GDM1 (cell line): Measurements from ENCODE around the gene NOTCH1.
"Not testable (repeated sequence)": the region's sequence is repeated elsewhere in the genome, so short reads cannot be mapped to it uniquely, and the experiment has no call there.

Experiments
- DNase-seq: peaks from one replicate; lab custom pipeline; 2025; lab: John Stamatoyannopoulos, UW

Gene NOTCH1

DNA sequence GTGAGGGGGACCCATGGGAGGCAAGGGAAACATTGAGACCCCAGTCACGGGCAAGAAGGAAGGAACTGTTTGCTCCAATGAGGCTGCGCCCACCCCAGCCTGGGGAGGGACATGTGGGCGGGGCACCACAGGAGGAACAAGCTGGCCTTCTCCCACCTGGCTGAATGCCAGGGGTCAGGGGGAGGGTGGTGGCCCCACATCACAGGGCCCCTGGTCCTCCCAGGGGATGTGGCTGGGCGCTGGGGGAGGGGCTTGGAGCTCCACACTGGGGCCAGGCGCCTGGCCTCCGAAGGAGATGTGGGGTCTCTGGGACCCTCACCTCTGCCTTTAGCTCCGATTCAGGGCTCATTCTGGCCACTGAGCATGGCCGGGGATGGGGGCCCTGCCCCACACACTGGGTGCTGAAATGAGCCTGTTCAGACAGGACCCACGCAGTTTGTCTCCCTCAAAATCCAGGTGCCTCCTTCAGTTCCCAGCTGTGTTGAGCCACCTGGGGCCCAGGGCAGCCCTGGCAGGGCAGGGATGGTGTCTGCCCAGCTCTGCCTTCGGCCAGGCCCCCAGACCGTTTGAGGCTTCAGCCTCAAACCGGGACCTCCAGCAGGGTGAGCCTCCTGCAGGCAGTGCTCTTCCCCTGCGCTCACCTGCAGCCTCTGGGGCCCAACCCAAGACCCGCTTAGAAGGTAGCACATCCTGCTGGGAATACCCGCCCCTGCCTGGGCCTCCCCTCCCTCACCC lies 33.2 kb upstream of the NOTCH1 start:
- no peak for DNase-seq

DNA sequence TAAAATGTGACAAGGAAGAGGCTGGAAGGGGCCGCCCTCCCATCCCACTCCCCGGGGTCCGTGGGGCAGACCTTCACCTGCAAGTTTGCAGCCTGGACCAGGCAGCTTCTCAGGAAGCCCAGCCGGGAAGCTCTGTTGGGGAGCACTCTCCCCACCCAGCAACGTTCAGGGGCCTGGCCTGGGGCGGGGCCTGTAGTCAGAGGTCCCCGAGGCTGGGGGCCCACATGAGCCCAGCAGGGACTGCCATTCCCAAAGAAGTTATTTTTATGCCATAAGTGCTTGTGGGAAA lies 32.7 kb upstream of the NOTCH1 start:
- no peak for DNase-seq

DNA sequence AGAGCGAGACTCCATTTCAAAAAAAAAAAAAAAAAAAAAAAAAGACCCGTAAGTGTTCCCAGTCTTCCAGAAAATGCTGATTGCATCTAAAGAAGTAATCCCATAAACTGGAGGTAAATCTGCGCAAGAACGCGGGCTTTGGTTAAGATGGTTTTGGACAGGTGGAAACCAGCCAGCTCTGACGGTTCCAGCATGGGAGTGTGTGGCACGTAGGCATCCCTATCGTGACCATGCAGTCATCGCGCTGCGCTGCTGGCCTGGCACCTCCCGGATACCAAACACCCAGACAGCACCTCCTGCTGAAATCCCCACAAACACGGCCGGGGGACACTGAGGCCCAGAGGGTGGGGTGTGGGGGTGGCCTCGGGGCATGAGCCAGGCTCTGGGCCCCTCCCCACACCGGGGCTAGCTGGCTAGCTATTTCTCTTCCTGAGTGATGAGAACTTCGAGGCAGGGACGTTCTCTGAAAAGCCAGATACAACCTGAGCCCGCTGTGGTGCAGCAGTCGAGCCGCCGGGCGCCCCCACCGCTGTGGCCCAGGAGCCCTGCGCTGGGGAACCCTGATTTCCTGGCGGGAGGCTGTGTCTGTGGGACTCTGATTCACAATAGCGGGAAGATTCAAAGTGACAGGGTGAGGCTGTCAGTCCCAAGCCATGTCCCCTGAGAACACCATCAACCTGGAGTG lies 32.2 kb upstream of the NOTCH1 start:
- no peak for DNase-seq

DNA sequence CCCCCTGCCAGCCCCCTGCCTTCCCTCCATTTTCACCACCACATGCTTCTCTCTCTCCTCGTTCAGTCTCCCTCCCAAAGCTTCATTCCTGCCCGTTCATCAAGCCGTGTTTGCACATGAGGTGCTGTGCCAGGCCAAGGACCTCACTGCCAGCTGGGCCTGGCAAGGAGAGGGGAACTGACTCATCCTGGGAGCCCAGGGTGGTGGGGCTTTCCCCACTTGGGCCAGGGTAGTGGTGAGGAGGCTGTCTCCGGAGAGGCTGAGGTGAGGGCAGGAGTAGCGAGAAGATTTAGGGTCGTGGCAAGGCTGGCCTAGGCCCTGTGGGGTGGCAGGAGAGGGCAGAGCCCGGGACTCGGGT lies 30.4 kb upstream of the NOTCH1 start:
- no peak for DNase-seq

DNA sequence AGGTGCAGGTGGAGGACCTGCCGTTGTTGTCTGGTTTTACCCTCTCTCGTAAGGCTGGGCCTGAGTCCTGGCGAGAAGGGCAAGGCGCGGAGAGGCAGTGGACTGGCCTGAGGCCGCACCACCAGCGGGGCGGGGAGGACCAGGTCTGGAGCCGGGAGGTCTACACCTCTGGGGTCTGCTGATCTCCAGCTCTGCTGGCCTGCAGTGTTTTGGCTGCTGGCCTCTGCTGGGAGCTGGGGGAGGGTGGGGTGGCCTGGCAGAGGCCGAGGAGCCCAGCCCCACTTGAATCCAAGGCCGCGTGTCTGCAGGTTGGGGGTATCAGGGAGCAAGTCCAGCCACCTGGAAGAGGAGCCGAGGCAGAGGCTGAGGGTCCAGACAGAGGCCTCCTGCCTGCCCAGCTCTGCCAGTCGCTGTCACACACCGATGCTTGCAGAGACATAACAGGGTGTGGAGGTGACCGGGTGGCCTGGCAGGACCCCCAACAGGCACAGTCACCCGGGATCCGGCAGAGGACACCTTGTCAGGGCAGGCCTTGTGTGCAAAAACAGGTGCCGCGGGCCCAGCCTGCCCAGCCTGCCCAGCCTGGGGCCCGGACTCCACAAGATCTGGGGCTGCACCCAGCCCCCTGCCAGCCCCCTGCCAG lies 29.9 kb upstream of the NOTCH1 start:
- DNase-seq = no peak

DNA sequence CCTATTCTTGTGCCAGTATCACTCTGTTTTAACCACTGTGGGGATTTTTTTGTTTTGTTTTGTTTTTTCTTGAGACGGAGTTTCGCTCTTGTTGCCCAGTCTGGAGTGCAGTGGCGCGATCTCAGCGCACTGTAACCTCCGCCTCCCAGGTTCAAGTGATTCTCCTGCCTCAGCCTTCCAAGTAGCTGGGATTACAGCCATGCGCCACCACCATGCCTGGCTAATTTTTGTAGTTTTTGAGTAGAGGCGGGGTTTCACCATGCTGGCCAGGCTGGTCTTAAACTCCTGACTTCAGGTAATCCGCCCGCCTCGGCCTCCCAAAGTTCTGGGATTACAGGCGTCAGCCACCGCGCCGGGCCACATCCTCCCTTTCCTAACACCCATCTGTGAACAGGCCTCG lies 28.8 kb upstream of the NOTCH1 start:
- DNase-seq = not testable (repeated sequence)

DNA sequence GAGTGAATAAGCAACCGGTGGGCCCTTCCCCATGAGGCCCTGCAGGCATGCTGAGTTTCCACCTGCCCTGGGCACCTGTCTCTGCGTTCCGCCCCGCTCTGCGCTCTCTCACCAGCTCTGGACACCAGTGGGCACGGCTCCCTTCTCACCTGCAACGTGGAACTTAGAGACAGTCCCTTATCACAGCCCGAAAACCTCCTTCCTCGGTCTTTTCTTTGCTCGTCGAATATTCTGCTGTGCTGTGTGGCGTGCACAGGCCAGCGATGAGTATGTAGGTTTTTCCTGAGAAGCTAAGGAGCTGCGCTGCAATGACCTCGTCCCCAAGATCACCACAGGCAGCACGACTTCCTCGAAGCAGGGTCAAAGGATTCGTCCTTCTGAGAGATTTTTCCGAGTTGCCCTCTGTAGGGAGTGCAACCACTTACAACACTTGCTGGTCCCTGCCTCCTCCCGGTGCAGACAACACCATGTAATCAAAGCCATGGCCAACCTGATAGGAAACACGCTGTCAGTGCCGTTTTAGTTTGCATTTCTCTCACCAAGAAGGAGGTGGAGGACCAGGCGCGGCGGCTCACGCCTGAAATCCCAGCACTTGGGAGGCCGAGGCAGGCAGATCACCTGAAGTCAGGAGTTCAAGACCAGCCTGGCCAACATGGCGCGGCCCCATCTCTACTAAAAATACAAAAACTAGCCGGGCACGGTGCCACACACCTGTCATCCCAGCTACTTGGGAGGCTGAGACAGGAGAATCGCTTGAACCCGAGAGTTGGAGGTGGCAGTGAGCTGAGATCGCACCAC lies 27.2 kb upstream of the NOTCH1 start:
- DNase-seq = no peak

DNA sequence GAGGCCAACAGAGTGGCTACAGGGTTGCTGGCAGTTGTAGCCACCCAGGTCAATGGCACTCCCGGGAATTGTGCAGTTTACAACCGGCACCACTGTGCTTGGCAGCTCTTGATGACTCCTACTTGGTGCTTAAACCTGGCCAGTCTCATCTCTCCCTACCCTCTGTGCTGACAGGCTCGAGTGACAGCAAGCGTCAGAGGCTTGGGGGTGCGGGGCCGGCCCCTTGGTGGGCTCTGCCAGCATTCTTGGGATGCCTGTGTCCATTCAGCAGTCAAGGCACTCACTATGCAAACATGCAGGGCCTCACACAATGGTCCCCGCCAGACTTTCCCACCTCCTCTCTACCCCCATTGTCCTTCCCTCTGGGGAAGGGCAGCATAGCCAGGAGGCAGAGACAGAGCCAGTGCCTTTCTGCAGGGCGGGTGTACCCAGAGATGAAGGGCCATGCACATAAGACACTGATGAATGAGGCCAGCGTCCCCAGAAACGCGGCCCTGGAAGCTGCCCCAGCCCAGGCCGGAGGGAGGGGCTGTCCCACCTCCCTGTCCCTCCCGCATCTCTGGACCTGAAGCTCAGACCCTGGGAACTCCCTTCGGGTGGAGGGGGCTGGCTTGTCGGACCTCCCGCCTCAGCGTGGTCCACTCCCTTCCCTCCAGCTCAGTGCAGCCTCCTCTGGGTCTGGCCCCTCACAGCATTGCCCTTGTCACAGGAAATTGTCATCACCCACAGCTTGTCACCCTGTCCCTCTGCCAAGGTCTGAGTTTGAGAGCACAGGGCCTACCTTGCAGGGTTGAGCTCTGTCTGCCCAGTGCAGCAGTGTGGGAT lies 26.4 kb upstream of the NOTCH1 start:
- DNase-seq = no peak

DNA sequence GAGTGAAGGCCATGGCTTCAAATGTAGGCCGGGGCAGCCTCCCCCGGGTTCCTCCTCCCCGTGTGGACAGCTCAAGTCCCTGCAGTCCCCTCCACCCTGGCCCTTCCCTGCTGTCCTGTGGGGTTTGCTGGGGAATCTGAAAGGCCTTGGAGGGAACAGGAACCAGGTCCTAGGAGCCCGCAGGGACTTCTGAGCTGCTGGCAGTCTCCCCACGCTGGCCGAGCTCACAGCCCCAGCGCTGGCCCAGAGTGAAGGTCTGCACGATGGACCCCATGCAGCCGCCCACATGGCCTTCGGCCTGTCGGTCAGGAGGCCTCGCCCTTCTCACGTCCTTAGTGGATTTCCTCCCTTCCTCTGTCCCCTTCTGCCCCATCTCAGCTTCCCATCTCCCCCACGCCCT lies 25.7 kb upstream of the NOTCH1 start:
- no peak for DNase-seq

DNA sequence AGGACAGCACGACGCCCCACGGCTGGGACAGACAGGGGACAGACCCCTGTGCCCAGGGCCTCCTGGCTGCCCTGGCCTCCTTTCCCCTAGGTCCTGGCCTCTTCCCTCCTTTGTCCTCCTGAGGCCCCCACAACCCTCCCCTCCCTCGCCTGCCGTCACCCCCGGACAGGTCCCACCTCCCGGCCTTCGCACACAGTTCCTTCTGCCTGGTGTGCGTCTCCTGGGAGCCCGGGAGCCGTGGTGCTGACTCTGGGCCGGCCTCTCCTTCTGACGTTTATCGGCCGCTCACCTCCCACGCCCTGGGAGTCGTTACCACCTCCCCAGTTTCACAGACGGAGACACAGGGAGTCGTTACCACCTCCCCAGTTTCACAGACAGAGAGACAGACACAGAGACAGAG lies 25.1 kb upstream of the NOTCH1 start:
- DNase-seq = no peak

DNA sequence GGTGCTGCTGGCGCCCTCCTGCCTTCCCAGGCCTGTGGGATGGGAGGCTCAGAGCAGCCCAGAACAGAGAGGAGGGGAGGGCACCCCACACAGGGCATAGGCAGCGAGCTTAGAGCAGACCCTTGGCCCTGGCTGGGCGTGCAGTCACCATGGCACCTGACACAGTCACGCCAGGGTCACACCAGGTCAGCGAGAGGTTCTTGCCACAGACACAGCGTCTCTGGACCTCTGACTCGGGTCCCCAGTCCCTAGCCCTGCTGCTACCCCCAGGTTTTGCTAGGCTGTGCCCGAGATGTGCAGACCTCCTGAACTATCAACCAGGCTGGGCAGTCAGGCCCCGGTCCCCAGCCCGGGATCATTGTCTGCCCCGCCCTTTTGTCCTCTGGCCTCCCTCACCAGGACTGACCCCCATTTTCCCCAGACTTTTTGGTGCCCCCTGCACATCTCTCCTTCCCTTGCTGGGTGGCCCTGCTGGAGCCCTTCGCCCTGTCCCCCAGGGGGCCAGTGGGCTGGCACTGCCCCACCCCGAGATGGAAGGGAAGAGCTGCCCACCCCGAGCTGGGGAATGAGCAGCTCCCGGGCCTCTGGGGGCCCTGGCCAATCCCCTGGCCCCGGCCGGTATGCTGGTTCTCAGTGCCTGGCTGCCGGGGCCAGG lies 24.5 kb upstream of the NOTCH1 start:
- no peak for DNase-seq

DNA sequence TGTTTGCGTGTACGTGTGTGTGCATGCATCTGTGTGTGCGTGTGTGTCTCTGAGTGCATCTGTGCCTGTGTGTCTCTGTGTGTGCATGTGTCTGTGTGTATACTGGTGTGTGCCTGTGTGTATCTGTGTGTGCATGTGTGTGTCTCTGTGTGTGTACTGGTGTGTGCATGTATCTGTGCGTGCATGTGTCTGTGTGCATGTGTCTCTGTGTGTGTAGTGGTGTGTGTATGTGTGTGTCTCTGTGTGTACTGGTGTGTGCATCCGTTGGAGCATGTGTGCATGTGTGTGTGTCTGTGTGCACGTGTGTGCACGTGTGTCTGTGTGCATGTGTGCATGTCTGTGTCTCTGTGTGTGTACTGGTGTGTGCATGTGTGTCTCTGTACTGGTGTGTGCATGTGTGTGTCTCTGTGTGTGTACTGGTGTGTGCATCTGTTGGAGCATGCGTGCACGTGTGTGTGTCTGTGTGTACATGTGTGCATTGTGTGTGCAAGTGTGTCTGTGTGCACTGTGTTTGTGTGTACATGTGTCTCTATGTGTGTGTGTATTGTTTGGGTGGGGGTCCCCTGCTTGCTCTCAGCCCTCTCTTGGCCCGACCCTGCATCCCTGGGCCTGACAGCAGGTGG lies 23.8 kb upstream of the NOTCH1 start:
- no peak for DNase-seq

DNA sequence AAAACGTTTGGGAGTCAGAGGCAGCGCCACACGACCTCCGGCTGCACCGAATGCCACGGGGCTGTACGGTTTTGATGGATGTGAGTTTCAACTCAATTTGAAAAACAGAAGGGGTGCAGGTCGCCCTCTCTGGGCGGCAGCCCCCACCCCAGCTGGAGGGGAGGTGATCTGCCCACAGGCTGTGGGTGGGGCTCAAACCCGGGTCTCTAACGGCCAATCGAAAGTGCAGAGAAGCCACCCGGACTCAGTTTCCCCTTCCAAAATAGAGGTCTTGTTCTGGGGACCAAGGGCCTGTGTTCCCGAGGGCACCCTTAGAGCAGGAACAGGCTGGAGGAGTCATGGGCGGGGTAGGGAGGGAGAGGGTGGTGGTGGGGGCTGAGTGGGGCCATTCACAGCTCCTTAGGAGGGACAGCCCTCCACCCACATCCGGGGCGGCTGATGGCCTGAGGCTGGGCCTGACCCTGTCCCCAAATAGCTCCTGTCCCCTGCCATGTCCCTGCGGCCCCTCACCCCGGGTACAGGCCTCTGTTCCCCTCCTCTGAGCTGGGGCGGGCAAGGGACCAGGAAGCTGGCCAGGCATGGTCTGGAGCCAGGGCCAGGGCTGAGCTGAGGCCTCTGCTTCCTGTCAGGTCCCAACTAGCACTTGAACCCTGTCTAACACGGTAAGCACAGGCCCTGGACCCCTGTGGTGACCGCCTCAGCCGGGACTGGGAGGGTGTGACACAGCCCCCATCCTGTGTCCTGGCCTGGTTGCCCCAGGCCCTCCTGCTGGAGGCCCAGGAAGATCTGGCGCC lies 22.6 kb upstream of the NOTCH1 start:
- no peak for DNase-seq

DNA sequence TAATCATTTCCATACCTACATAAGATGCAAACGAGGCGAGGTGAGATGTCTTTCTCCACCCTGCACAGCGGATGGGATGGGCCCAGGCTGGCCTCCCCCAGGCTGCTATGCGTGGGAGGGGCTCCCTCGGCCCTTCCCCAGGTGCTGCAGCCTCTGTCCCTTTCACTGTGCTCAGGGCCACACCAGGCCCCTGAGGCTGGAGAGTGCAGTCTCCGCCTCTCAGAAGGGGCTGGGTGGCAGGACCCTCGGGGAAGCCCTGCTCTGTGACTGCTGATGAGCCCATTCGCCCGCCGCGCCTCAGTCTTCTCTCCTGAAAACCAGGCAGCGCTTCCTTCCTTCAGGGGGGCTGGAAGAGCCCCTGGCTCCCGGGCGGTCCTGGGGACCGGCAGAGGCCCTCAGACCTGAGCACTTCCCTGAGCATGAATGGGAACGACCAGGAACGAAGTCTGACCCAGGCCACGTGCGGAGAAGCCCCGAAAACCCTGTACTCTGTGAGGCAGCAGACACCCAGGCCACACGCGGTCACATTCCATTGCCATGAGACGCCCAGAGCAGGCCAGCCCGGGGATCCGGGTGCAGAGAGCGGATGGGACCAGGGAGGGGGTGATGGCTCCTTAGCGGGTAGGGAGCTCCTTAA lies 21.9 kb upstream of the NOTCH1 start:
- DNase-seq = no peak

DNA sequence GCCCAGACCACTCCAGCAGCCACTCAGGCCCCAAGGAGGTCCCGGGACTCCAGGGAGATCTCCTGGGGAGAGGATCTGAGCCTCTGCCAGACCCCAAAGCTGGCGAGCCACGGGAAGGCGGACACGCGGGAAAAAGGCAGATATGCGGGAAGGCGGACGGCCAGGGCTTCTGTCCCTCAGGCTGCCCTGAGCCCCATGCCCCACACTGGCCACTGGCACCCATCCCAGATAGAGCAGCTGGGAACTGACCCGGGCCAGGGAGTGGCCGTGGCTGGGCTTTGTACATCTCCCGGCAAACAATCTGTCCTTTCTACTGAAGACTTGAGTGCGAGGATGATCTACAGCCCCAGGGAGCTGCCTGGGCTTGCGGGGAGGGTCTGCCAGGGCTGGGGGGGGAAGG lies 21.1 kb upstream of the NOTCH1 start:
- no peak for DNase-seq

DNA sequence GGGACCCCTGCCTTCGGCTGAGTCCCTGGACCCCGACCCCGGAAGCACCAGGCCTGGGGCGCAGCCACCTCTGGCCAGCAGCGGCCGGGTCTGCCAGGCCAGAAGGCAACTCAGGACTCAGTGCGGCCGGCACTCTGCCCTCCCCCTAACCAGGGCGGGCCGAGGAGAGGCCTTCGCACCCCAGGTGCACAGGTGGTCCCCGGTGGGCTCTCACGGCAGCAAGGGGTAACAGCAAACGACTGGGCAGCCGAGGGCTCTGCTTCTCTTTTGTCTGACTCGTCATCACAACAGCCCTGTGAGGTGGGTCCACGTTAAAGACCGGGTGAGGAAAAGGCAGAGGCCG lies 20.7 kb upstream of the NOTCH1 start:
- DNase-seq = no peak

DNA sequence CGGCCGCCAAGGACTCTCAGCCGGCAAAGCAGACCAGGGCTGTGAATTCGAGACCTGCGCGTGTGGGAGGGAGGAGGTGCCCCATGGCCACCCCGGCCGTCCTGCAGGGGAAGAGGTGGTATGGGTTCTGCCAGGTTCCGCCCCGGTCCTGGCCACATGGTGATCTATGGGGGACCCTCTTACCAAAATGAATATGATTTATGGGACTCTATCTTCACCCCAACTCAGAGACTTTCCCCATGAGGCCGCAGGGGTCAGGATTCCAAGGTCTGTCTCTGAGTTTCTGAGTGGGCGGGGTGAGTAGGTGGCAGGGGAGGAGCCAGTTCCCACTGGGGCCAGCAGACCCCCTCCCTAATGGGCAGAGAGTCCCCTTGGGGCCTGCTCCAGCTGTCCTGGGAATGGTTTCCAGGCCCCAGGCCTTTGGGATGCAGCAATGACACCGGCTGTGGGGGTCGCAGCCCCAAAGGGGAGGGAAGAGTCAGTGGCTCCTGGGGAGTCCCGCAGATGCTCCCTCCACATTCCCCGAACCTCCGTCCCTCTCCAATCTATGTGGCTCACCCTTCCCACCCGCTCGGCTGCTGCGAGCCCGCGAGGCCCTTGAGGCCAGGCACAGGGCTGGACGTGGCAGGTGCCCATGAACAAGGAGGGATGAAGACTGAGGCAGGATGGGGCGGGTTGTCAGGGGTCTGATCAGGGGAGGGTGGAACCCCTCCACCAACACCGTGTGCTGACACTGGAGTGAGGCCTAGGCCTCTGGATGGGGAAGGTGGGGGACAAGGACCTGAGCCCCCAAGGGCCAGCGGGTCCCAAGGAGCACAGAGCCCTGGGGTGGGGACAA lies 20.1 kb upstream of the NOTCH1 start:
- no peak for DNase-seq

DNA sequence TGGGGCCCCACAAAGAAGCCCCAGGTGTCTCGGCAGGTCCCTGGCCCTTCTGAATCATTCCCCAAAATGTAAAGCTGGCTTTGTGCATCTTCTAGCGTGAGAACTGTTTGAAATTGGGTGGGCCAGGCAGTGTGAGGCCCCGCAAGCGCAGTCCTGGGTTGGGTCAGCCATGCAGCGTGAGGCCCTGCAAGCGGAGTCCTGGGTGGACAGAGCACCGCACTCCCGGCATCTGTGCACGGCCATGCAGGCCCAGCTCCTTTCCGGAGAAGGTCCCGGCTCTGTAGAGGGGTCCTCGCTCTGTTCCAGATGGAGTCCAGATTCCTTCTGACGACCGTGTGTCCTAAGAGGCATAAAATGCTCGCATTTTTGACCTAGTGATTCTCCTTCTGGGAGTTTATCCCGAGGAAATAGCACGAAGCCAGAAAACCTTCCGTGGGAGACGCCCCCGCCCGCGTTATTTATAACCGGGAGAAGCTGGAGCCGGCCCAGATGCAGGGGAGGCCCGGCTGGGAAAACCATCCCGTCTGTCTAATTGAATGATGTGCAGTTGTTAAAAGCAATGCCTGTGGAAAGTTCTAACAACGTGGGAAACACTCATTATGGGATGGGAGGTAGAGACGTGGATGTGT lies 19.4 kb upstream of the NOTCH1 start:
- no peak for DNase-seq
